Activated naive CD4-positive, alpha-beta T cell treated with anti-CD3 and anti-CD28 coated beads for 36 hours (primary cell): ENCODE measurements around the gene SMOC2. TPM values are rescaled to one million over a fixed set of nuclear protein-coding genes. Genes with fewer than 3 reads are reported as not detected.

Experiments
- CTCF ChIA-PET: fragments of 350-600 bp; sonication (Branson Sonifier 250); formaldehyde crosslinking; loops from one replicate; lab custom pipeline; 2021; ENCODE audit warnings: antibody characterized with exemption; lab: Charles Lee
- DNase-seq: peaks from one replicate; pipeline ENCODE4 v3.0.0-alpha.2; 2020
- H3K27ac Mint-ChIP-seq: one replicate; pipeline ENCODE4 v1.8.0; 2021; ENCODE audit warnings: mild to moderate bottlenecking, mixed read lengths
- H3K27me3 Mint-ChIP-seq: one replicate; pipeline ENCODE4 v1.8.0; 2021; ENCODE audit warnings: low read depth, mixed read lengths
- H3K36me3 Mint-ChIP-seq: one replicate; pipeline ENCODE4 v1.8.0; 2021; ENCODE audit warnings: low read depth, mixed read lengths
- H3K4me1 Mint-ChIP-seq: one replicate; pipeline ENCODE4 v1.8.0; 2021; ENCODE audit warnings: low read depth, mixed read lengths
- H3K4me3 Mint-ChIP-seq: one replicate; pipeline ENCODE4 v1.8.0; 2021; ENCODE audit warnings: mild to moderate bottlenecking, moderate library complexity, mixed read lengths
- H3K9me3 Mint-ChIP-seq: one replicate; pipeline ENCODE4 v1.8.0; 2021; ENCODE audit warnings: mixed read lengths
- intact Hi-C: fragments of 100-400 bp; cut with micrococcal nuclease; formaldehyde crosslinking; loops from one replicate; pipeline ENCODE4 v1.15.1; 2023
- total RNA-seq, 2 experiments: library from RNA; stranded (reverse); gene quantifications; one replicate each; pipeline ENCODE4 v1.2.3, GENCODE V29; 2021

The SMOC2 gene
- total RNA-seq, 2 experiments from 2014 or later, result not detected

- intact Hi-C loops, result no loop called here
- H3K4me3 Mint-ChIP-seq, result no peak overlapping the region
- H3K9me3 Mint-ChIP-seq, result peaks cover 15% of the 10 kb centered on the region
- peaks cover 2% of the 10 kb centered on the region for H3K27me3 Mint-ChIP-seq
- no peak for DNase-seq
- H3K36me3 Mint-ChIP-seq, result no peaks in the 10 kb centered on the region
- CTCF ChIA-PET, result no interaction called here
- H3K4me1 Mint-ChIP-seq, result no peaks in the 10 kb centered on the region
- H3K27ac Mint-ChIP-seq, result no peak overlapping the region
Measured at GRCh38 chr6:168480481-168480880, 39.5 kb downstream of the SMOC2 start.

GRCh38 chr6:168485818-168486217 lies 44.8 kb downstream of the SMOC2 start:
- Mint-ChIP-seq H3K36me3 (no peaks in the 10 kb centered on the region), H3K4me3 (no peak overlapping the region), H3K4me1 (no peaks in the 10 kb centered on the region), H3K9me3 (peaks cover 2% of the 10 kb centered on the region), H3K27ac (no peak overlapping the region), H3K27me3 (peaks cover 3% of the 10 kb centered on the region)
- CTCF ChIA-PET, result no interaction called here
- intact Hi-C loops, result no loop called here
- no peak for DNase-seq

- Mint-ChIP-seq H3K27me3 (peaks cover 3% of the 10 kb centered on the region), H3K4me1 (no peaks in the 10 kb centered on the region), H3K27ac (no peak overlapping the region), H3K36me3 (no peaks in the 10 kb centered on the region), H3K4me3 (no peak overlapping the region), H3K9me3 (no peaks in the 10 kb centered on the region)
- no peak for DNase-seq
- CTCF ChIA-PET, result interaction anchor here (0.8 to 1.3 kb wide), 2 partner anchors 9 kb away, joined by 4 read pairs; no protein-coding TSS in a partner anchor
- intact Hi-C loops, result no loop called here
Measured at GRCh38 chr6:168490757-168491156, 49.8 kb downstream of the SMOC2 start.

- Mint-ChIP-seq H3K27ac (no peak overlapping the region), H3K4me3 (no peak overlapping the region), H3K4me1 (no peaks in the 10 kb centered on the region), H3K9me3 (no peaks in the 10 kb centered on the region), H3K27me3 (no peaks in the 10 kb centered on the region), H3K36me3 (no peaks in the 10 kb centered on the region)
- intact Hi-C loops, result no loop called here
- CTCF ChIA-PET, result interaction anchor here (0.6 to 1.1 kb wide), 2 partner anchors 8 to 340 kb away, joined by 3 read pairs; no protein-coding TSS in a partner anchor
- DNase-seq, result no peak
Measured at GRCh38 chr6:168493976-168494375, 53.0 kb downstream of the SMOC2 start.

GRCh38 chr6:168494726-168495125 lies 53.7 kb downstream of the SMOC2 start:
- no peak overlapping the region for H3K4me3 Mint-ChIP-seq

GRCh38 chr6:168495133-168495532 lies 54.1 kb downstream of the SMOC2 start:
- CTCF ChIA-PET, result no interaction called here

More at GRCh38 chr6:168494726-168495125, 53.7 kb downstream of the SMOC2 start:
- Mint-ChIP-seq H3K36me3 (no peaks in the 10 kb centered on the region), H3K9me3 (no peaks in the 10 kb centered on the region), H3K27ac (no peak overlapping the region), H3K4me1 (no peaks in the 10 kb centered on the region), H3K27me3 (no peaks in the 10 kb centered on the region)
- DNase-seq, result no peak
- CTCF ChIA-PET, result no interaction called here
- intact Hi-C loops, result no loop called here

GRCh38 chr6:168495636-168496035 lies 54.7 kb downstream of the SMOC2 start:
- no peak overlapping the region for H3K4me3 Mint-ChIP-seq
- H3K36me3 Mint-ChIP-seq, result no peaks in the 10 kb centered on the region
- intact Hi-C loops, result no loop called here
- no peaks in the 10 kb centered on the region for H3K4me1 Mint-ChIP-seq
- H3K27me3 Mint-ChIP-seq, result no peaks in the 10 kb centered on the region
- CTCF ChIA-PET, result no interaction called here
- H3K27ac Mint-ChIP-seq, result no peak overlapping the region
- H3K9me3 Mint-ChIP-seq, result no peaks in the 10 kb centered on the region
- DNase-seq, result no peak

More at GRCh38 chr6:168495133-168495532, 54.1 kb downstream of the SMOC2 start:
- no peak for DNase-seq
- Mint-ChIP-seq H3K4me3 (no peak overlapping the region), H3K9me3 (no peaks in the 10 kb centered on the region), H3K27me3 (no peaks in the 10 kb centered on the region), H3K36me3 (no peaks in the 10 kb centered on the region), H3K4me1 (no peaks in the 10 kb centered on the region), H3K27ac (no peak overlapping the region)
- intact Hi-C loops, result no loop called here

- CTCF ChIA-PET, result no interaction called here
- no peaks in the 10 kb centered on the region for H3K4me1 Mint-ChIP-seq
- H3K36me3 Mint-ChIP-seq, result no peaks in the 10 kb centered on the region
- intact Hi-C loops, result no loop called here
- no peak for DNase-seq
- no peaks in the 10 kb centered on the region for H3K9me3 Mint-ChIP-seq
- no peak overlapping the region for H3K4me3 Mint-ChIP-seq
- H3K27ac Mint-ChIP-seq, result no peak overlapping the region
- H3K27me3 Mint-ChIP-seq, result no peaks in the 10 kb centered on the region
Measured at GRCh38 chr6:168496139-168496996, 55.4 kb downstream of the SMOC2 start.

- H3K4me3 Mint-ChIP-seq, result no peak overlapping the region
- intact Hi-C loops, result no loop called here
- no peaks in the 10 kb centered on the region for H3K36me3 Mint-ChIP-seq
- no peak for DNase-seq
- H3K27me3 Mint-ChIP-seq, result no peaks in the 10 kb centered on the region
- H3K27ac Mint-ChIP-seq, result no peak overlapping the region
- CTCF ChIA-PET, result no interaction called here
- no peaks in the 10 kb centered on the region for H3K9me3 Mint-ChIP-seq
- H3K4me1 Mint-ChIP-seq, result no peaks in the 10 kb centered on the region
Measured at GRCh38 chr6:168496997-168497331, 56.0 kb downstream of the SMOC2 start.

GRCh38 chr6:168497381-168497780 lies 56.4 kb downstream of the SMOC2 start:
- intact Hi-C loops, result no loop called here
- H3K4me3 Mint-ChIP-seq, result no peak overlapping the region
- DNase-seq, result no peak
- H3K27ac Mint-ChIP-seq, result no peak overlapping the region
- no peaks in the 10 kb centered on the region for H3K4me1 Mint-ChIP-seq
- CTCF ChIA-PET, result no interaction called here
- H3K9me3 Mint-ChIP-seq, result no peaks in the 10 kb centered on the region
- H3K27me3 Mint-ChIP-seq, result no peaks in the 10 kb centered on the region
- H3K36me3 Mint-ChIP-seq, result no peaks in the 10 kb centered on the region

GRCh38 chr6:168498161-168498843 lies 57.3 kb downstream of the SMOC2 start:
- DNase-seq, result no peak
- Mint-ChIP-seq H3K27me3 (no peaks in the 10 kb centered on the region), H3K36me3 (no peaks in the 10 kb centered on the region), H3K4me1 (no peaks in the 10 kb centered on the region), H3K27ac (no peak overlapping the region), H3K4me3 (no peak overlapping the region), H3K9me3 (no peaks in the 10 kb centered on the region)
- CTCF ChIA-PET, result no interaction called here
- intact Hi-C loops, result no loop called here

GRCh38 chr6:168499045-168499650 lies 58.2 kb downstream of the SMOC2 start:
- CTCF ChIA-PET, result interaction anchor here (1.0 kb wide), 1 partner anchor 8 kb away, joined by 4 read pairs; no protein-coding TSS in a partner anchor
- no peaks in the 10 kb centered on the region for H3K36me3 Mint-ChIP-seq
- H3K27ac Mint-ChIP-seq, result no peak overlapping the region
- intact Hi-C loops, result no loop called here
- H3K4me1 Mint-ChIP-seq, result no peaks in the 10 kb centered on the region
- H3K27me3 Mint-ChIP-seq, result no peaks in the 10 kb centered on the region
- no peaks in the 10 kb centered on the region for H3K9me3 Mint-ChIP-seq
- no peak for DNase-seq
- H3K4me3 Mint-ChIP-seq, result no peak overlapping the region
